ENCODE data around the gene PTPRJ. TPM values are rescaled to one million over a fixed set of nuclear protein-coding genes. Genes with fewer than 3 reads are reported as not detected.

Gene PTPRJ
- 33.2 to 50.6 TPM (median 47.0 TPM) in 5 replicates for total RNA-seq (2022; extraction: Qiagen RNA extraction)

DNA sequence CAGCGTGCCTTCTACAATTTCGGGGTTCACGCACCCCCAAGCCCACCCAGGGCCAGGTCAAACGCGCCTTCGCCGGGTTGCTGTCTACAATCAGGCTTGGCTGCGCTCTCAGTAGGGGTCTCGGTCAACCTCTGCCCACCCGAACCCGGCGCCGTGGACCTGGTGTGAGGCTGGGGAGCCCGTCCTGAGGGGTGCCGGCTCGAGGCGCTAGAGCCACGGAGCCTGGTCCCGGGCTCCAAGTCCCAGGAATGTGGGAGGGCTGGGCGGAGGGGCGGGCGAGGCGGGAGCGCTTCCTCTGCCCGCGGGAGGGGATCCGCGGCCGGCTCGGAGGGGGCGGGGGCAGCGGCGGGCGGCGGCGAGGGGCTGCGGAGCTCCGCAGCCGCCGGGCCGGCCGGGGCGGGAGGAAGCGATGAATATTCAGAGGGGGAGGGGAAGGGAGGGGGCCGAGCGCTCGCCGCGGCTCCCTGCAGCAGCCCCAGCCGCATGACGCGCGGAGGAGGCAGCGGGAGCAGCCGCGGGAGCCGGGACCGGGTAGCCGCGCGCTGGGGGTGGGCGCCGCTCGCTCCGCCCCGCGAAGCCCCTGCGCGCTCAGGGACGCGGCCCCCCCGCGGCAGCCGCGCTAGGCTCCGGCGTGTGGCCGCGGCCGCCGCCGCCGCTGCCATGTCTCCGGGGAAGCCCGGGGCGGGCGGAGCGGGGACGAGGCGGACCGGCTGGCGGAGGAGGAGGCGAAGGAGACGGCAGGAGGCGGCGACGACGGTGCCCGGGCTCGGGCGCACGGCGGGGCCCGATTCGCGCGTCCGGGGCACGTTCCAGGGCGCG is at the start of gene PTPRJ:
PTPRJ (plus strand) TSS at position 472 of the 819 bp plus-strand sequence. CDS start 354 bp downstream, outside the sequence.

GRCh38 chr11:48216510-48216909 is 236.2 kb downstream of the PTPRJ start, which contains the start of gene OR4B1:
Gene OR4B1 (plus strand): TSS chr11:48216810. CDS start chr11:48216810, 0 bp downstream.

Other genes with a start within 250 kb of the PTPRJ start
- 43.8 to 61.7 TPM (median 53.0 TPM) in 5 replicates for gene FNBP4, start 213.2 kb upstream of the PTPRJ start, total RNA-seq (2022; extraction: Qiagen RNA extraction)
- gene NUP160, start 132.2 kb upstream of the PTPRJ start, total RNA-seq (2022; extraction: Qiagen RNA extraction) = 25.3 to 31.1 TPM (median 28.7 TPM) in 5 replicates
- gene OR4B1, start 236.3 kb downstream of the PTPRJ start, total RNA-seq (2022; extraction: Qiagen RNA extraction) = not detected in 5 replicates